Stimulated activated CD8-positive, alpha-beta memory T cell treated with anti-CD3 and anti-CD28 coated beads, Interleukin-12 subunit alpha, Interleukin-12 subunit beta, amount 100 ng/mL, for 1 hour (primary cell): ENCODE results near the gene PDGFD.

Experiments used
- DNase-seq: peaks from one replicate; pipeline ENCODE4 v3.0.0-alpha.2; 2020; ENCODE audit warnings: low read depth

PDGFD gene

GRCh38 chr11:104000798-104001197 is 163.1 kb downstream of the PDGFD start:
- DNase-seq = no peak

- no peak for DNase-seq
Measured at GRCh38 chr11:103998826-103999508, 165.0 kb downstream of the PDGFD start.

GRCh38 chr11:103997082-103997481 is 166.9 kb downstream of the PDGFD start:
- DNase-seq = no peak

GRCh38 chr11:103995896-103996295 is 168.1 kb downstream of the PDGFD start:
- DNase-seq = no peak

- no peak for DNase-seq
Measured at GRCh38 chr11:103994518-103994917, 169.4 kb downstream of the PDGFD start.

GRCh38 chr11:103994094-103994493 is 169.9 kb downstream of the PDGFD start:
- DNase-seq = no peak

GRCh38 chr11:103993507-103993906 is 170.4 kb downstream of the PDGFD start:
- no peak for DNase-seq

GRCh38 chr11:103988595-103988969 is 175.4 kb downstream of the PDGFD start:
- no peak for DNase-seq

GRCh38 chr11:103987629-103988594 is 176.0 kb downstream of the PDGFD start:
- DNase-seq = no peak

GRCh38 chr11:103985041-103985440 is 178.9 kb downstream of the PDGFD start:
- no peak for DNase-seq

- no peak for DNase-seq
Measured at GRCh38 chr11:103980108-103980507, 183.8 kb downstream of the PDGFD start.

GRCh38 chr11:103978616-103979595 is 185.0 kb downstream of the PDGFD start:
- no peak for DNase-seq

- no peak for DNase-seq
Measured at GRCh38 chr11:103972013-103972412, 191.9 kb downstream of the PDGFD start.

GRCh38 chr11:103970701-103971249 is 193.2 kb downstream of the PDGFD start:
- no peak for DNase-seq

- DNase-seq = no peak
Measured at GRCh38 chr11:103968685-103969084, 195.3 kb downstream of the PDGFD start.

GRCh38 chr11:103967985-103968384 is 196.0 kb downstream of the PDGFD start:
- DNase-seq = no peak

GRCh38 chr11:103964390-103964789 is 199.6 kb downstream of the PDGFD start:
- DNase-seq = no peak

GRCh38 chr11:103963648-103964047 is 200.3 kb downstream of the PDGFD start:
- DNase-seq = no peak

- DNase-seq = no peak
Measured at GRCh38 chr11:103961010-103961409, 202.9 kb downstream of the PDGFD start.

- no peak for DNase-seq
Measured at GRCh38 chr11:103960108-103960507, 203.8 kb downstream of the PDGFD start.

GRCh38 chr11:103959279-103959942 is 204.5 kb downstream of the PDGFD start:
- no peak for DNase-seq
